Ovary (tissue), 9 donors: ENCODE results near the gene BAIAP3. TPM values are rescaled to one million over a fixed set of nuclear protein-coding genes. Genes with fewer than 3 reads are reported as not detected.

ENCODE experiments used
- DNase-seq, 5 donors: peaks; one replicate each; pipeline ENCODE4 v3.0.0-alpha.2; 2019 to 2020
- H3K27ac ChIP-seq, 2 donors: fragments of 200-600 bp; one replicate each; pipeline versions ENCODE4 v1.5.1 to v1.8.0; 2019 to 2022
- H3K27me3 ChIP-seq: fragments of 200-600 bp; one replicate; pipeline ENCODE4 v1.8.0; 2022
- H3K36me3 ChIP-seq: fragments of 200-600 bp; sonication (generic); one replicate; pipeline ENCODE4 v1.5.1; 2019
- H3K4me1 ChIP-seq: one replicate; pipeline ENCODE4 v1.8.1; 2013; ENCODE audit warnings: mild to moderate bottlenecking, moderate library complexity; ENCODE audit not compliant: insufficient read depth
- H3K4me3 ChIP-seq: fragments of 200-600 bp; sonication (generic); one replicate; pipeline ENCODE4 v1.5.1; 2017
- H3K9me3 ChIP-seq, 2 donors: fragments of 200-600 bp in 1 of 2; sonication (generic) in 1 of 2; one replicate each; pipeline versions ENCODE4 v1.5.1 to v1.8.1; 2013 to 2019; ENCODE audit warnings: mild to moderate bottlenecking in 1 of 2, moderate library complexity in 1 of 2
- EP300 ChIP-seq: sonication (generic); formaldehyde crosslinking; IDR thresholded peaks from one replicate; pipeline ENCODE4 v1.6.1; 2017; ENCODE audit warnings: antibody characterized with exemption
- POLR2A ChIP-seq: fragments of 450-650 bp; IDR thresholded peaks from one replicate; pipeline ENCODE4 v1.6.1; 2017; ENCODE audit warnings: antibody characterized with exemption, mild to moderate bottlenecking, moderate library complexity
- WGBS, 3 donors: extraction: QIAGEN DNeasy Blood & Tissue Kit in 1 of 3; methylation state at CpG; one replicate each; pipeline versions ENCODE4 v1.1.5 to v1.1.7; 2013 to 2017; 5-methylcytosine and 5-hydroxymethylcytosine counted together
- intact Hi-C, 4 donors: fragments of 100-400 bp; cut with DNase I; formaldehyde crosslinking; loops; one replicate each; pipeline versions ENCODE4 v1.11.0 to v1.15.1; 2022 to 2023
- polyA plus RNA-seq, 2 donors: library from polyadenylated mRNA; stranded (reverse); fragments of 200-250 nt in 1 of 2; fragments of 350-450 nt in 1 of 2; fragmentation: Illumina TruSeq in 1 of 2; extraction: RNeasy Lipid Tissue Mini Kit (QIAGEN cat#74804) in 1 of 2; gene quantifications; one replicate each; pipeline ENCODE4 v1.2.3, GENCODE V29; 2013 to 2014
- total RNA-seq, 7 donors: library from RNA; depleted of rRNA in 2 of 7; stranded (reverse); fragments of >200 nt in 2 of 7; fragmentation: NEBNext Ultra II Directional in 3 of 7; extraction: Animal tissue kit (Norgen Biotek cat#: 25700) in 3 of 7; gene quantifications; one replicate each; pipeline versions ENCODE4 v1.1.0 to v1.2.4, GENCODE V29; 2016 to 2023
- TF ChIP-seq, protein P1 (sequence below), 3 donors: fragments of 450-650 bp in 2 of 3; fragments of 200-600 bp in 1 of 3; IDR thresholded peaks; one replicate each; pipeline versions ENCODE4 v1.5.1 to v1.8.0; 2016 to 2022; ENCODE audit warnings: antibody characterized with exemption in 3 of 3, mild to moderate bottlenecking in 1 of 3
- donor health status: DM: no; HTN: no; CAD: no; lungs with moderate emphysema.
- donor health status: DM: no; HTN: no; CAD: no.
- donor health status: Bipolar disorder and iron deficiency.
- donor health status: DM: yes; HTN: yes; CAD: no.
- donor health status: DM: no; HTN: no; CAD: no.
- donor health status: DM: yes; HTN: yes; CAD: no.

BAIAP3 gene
- total and polyA plus RNA-seq, 9 donors: 0.25 to 26.1 (median 1.2) TPM

- no peaks in the 10 kb centered on the region for H3K9me3 ChIP-seq
- TF ChIP-seq POLR2A (no peak), EP300 (no peak)
- H3K4me3 ChIP-seq: no peak overlapping the region
- intact Hi-C loops: no loop called here
- no peaks in the 10 kb centered on the region for H3K36me3 ChIP-seq
- H3K27ac ChIP-seq: no peak overlapping the region
- no peaks in the 10 kb centered on the region for H3K4me1 ChIP-seq
- H3K27me3 ChIP-seq: no peaks in the 10 kb centered on the region
- no peak for DNase-seq
- WGBS, 3 donors: 81 to 84% (median 84%) methylated on average over 33 of the region's 33 CpGs
Observed at GRCh38 chr16:1371054-1371978, 37.9 kb downstream of the BAIAP3 start.

- no peak overlapping the region for H3K4me3 ChIP-seq
- H3K36me3 ChIP-seq: no peaks in the 10 kb centered on the region
- no peak for TF ChIP-seq POLR2A
- TF ChIP-seq, protein P1, sequence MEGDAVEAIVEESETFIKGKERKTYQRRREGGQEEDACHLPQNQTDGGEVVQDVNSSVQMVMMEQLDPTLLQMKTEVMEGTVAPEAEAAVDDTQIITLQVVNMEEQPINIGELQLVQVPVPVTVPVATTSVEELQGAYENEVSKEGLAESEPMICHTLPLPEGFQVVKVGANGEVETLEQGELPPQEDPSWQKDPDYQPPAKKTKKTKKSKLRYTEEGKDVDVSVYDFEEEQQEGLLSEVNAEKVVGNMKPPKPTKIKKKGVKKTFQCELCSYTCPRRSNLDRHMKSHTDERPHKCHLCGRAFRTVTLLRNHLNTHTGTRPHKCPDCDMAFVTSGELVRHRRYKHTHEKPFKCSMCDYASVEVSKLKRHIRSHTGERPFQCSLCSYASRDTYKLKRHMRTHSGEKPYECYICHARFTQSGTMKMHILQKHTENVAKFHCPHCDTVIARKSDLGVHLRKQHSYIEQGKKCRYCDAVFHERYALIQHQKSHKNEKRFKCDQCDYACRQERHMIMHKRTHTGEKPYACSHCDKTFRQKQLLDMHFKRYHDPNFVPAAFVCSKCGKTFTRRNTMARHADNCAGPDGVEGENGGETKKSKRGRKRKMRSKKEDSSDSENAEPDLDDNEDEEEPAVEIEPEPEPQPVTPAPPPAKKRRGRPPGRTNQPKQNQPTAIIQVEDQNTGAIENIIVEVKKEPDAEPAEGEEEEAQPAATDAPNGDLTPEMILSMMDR (IDR thresholded peaks at IDR 0.05): no peak
- no peak for TF ChIP-seq EP300
- intact Hi-C loops: no loop called here
- H3K27me3 ChIP-seq: no peaks in the 10 kb centered on the region
- no peak for DNase-seq
- H3K27ac ChIP-seq: no peak overlapping the region
- H3K4me1 ChIP-seq: no peaks in the 10 kb centered on the region
- 86 to 95% (median 90%) methylated on average over 8 to 17 of the region's 21 CpGs for WGBS, 3 donors
- no peaks in the 10 kb centered on the region for H3K9me3 ChIP-seq
Observed at GRCh38 chr16:1372292-1372950, 39.0 kb downstream of the BAIAP3 start.

- DNase-seq: no peak
- H3K36me3 ChIP-seq: no peaks in the 10 kb centered on the region
- intact Hi-C loops: no loop called here
Observed at GRCh38 chr16:1374418-1375297, 41.2 kb downstream of the BAIAP3 start.

GRCh38 chr16:1375298-1375640 is 41.8 kb downstream of the BAIAP3 start:
- intact Hi-C loops: no loop called here
- H3K4me3 ChIP-seq: no peak overlapping the region
- peaks cover 5% of the 10 kb centered on the region for H3K4me1 ChIP-seq
- H3K27ac ChIP-seq: no peak overlapping the region
- TF ChIP-seq, protein P1 (IDR thresholded peaks at IDR 0.05): no peak
- TF ChIP-seq POLR2A: no peak
- TF ChIP-seq EP300: no peak
- H3K9me3 ChIP-seq: no peaks in the 10 kb centered on the region
- 83 to 92% (median 89%) methylated on average over 24 of the region's 24 CpGs for WGBS, 3 donors
- no peaks in the 10 kb centered on the region for H3K27me3 ChIP-seq
- DNase-seq: no peak
- H3K36me3 ChIP-seq: no peaks in the 10 kb centered on the region

More at GRCh38 chr16:1374418-1375297, 41.2 kb downstream of the BAIAP3 start:
- no peak overlapping the region for H3K4me3 ChIP-seq
- H3K27ac ChIP-seq: no peak overlapping the region
- peaks cover 5% of the 10 kb centered on the region for H3K4me1 ChIP-seq
- H3K9me3 ChIP-seq: no peaks in the 10 kb centered on the region
- no peaks in the 10 kb centered on the region for H3K27me3 ChIP-seq
- TF ChIP-seq, protein P1 (IDR thresholded peaks at IDR 0.05): no peak
- TF ChIP-seq POLR2A: no peak
- no peak for TF ChIP-seq EP300
- WGBS, 3 donors: 88 to 94% (median 92%) methylated on average over 40 to 46 of the region's 46 CpGs
